Measurements from ENCODE around the gene ERG28.
"Not testable (repeated sequence)": the region's sequence is repeated elsewhere in the genome, so short reads cannot be mapped to it uniquely, and the experiment has no call there.

The ERG28 gene

GRCh38 chr14:75626863-75627262, 33.8 kb downstream of the ERG28 start:
- DNase-seq (ENCODE audit: extremely low read depth in 1 of 2, low read depth in 1 of 2), result no peak

GRCh38 chr14:75626396-75626795, 34.3 kb downstream of the ERG28 start:
- no peak for DNase-seq (ENCODE audit: extremely low read depth in 1 of 2, low read depth in 1 of 2)

DNA sequence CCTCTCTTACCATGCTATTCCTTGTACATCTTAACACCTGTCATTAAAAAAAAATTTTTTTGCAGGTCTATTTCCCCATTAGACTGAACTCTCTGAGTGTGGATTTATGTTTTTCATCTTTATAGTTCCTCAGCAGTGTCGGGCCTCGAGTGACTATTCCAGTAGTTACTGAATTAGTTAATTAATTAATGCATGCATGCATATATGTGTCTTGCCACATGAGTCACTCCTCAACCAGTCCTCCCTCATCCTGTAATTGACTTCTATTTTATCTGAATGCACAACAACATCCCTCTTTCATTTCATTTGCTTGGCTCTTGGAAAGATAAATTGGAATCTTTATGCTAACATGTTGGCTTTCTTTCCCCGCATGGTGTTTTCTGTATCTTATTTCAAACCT, 35.6 kb downstream of the ERG28 start:
- no peak for DNase-seq (ENCODE audit: extremely low read depth in 1 of 2, low read depth in 1 of 2)

DNA sequence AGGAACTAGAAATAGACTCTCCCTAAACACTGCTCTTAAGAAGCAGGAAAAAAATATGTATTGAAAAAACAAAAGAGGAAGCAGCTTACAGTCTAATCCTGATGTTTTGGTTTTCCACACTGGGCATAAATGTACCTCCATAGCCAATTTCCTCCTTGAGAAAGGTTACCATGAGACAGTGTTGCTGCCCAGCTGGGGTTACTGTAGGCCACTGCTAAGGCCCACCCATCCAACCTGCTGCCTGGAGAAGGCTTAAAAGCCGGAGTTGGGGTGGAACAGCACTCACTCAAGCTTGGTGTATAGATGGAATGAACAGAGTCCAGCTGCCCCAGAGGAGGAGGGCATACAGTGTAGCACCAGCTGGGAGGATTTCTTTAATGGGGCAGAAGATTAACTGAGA, 41.1 kb downstream of the ERG28 start:
- DNase-seq (ENCODE audit: extremely low read depth in 1 of 2, low read depth in 1 of 2), result no peak

DNA sequence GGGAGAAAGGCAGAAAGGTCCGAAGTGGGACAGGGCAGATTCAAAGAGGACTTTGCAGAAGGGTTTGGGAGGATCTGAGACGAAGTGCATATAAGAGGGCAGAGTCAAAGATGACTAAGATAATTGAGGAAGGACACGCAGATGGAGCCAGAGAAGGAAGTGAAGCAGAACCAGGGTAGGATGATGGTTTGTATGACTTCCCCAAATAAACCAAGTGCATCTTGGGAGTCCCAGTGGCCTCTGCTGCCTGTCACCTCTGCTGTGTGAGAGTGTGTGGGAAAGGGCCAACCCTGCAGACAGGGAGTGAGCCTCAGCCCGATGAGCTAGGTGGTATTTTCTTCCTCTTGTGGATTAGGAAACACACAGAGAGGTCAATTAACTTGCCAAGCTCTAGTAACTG, 45.5 kb downstream of the ERG28 start:
- DNase-seq (ENCODE audit: extremely low read depth in 1 of 2, low read depth in 1 of 2), result no peak

GRCh38 chr14:75614179-75614578, 46.5 kb downstream of the ERG28 start:
- no peak for DNase-seq (ENCODE audit: extremely low read depth in 1 of 2, low read depth in 1 of 2)

DNA sequence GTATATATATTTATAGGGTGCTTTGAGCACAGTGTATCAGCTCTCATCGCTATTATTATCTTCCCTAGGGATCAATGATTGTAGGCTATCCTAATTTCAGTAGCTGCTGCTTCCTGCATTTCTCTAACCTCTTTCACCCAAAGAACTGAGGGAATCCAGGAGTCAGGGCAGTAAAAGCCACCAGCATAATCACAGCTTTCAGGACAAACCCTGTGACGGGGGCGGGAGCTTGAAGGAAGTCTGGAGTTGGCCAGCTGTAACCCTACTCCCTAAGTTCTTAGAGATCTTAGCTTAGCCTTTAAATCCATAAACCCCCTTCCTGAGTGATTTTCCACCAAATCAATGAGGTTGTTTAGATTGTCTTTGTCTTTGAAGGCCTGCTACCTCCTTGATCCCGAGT, 48.5 kb downstream of the ERG28 start:
- DNase-seq (ENCODE audit: extremely low read depth in 1 of 2, low read depth in 1 of 2), result no peak

DNA sequence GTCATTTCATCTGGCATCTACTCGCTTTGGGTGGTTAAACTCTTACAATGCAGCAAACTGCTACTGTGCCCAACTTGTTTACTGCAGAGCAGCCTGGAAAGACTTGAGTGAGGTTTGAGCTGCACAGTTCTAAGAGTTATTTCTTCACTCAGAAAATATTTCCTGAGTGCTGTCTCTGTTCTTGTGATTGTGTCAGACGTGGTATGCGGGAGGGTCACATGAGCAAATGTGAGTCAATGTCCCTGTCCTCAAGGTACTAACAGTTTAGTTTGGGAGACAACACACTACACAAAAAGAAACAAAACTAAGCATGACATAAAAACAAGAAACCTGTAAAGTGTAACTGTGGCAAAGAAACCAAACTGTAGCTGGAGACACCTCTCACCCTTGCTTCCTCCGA, 49.8 kb downstream of the ERG28 start:
- no peak for DNase-seq (ENCODE audit: extremely low read depth in 1 of 2, low read depth in 1 of 2)

- DNase-seq (ENCODE audit: extremely low read depth in 1 of 2, low read depth in 1 of 2), result no peak
These were observed 50.8 kb downstream of the ERG28 start for GRCh38 chr14:75609606-75610475.

GRCh38 chr14:75609116-75609515, 51.6 kb downstream of the ERG28 start:
- DNase-seq (ENCODE audit: extremely low read depth in 1 of 2, low read depth in 1 of 2), result no peak

DNA sequence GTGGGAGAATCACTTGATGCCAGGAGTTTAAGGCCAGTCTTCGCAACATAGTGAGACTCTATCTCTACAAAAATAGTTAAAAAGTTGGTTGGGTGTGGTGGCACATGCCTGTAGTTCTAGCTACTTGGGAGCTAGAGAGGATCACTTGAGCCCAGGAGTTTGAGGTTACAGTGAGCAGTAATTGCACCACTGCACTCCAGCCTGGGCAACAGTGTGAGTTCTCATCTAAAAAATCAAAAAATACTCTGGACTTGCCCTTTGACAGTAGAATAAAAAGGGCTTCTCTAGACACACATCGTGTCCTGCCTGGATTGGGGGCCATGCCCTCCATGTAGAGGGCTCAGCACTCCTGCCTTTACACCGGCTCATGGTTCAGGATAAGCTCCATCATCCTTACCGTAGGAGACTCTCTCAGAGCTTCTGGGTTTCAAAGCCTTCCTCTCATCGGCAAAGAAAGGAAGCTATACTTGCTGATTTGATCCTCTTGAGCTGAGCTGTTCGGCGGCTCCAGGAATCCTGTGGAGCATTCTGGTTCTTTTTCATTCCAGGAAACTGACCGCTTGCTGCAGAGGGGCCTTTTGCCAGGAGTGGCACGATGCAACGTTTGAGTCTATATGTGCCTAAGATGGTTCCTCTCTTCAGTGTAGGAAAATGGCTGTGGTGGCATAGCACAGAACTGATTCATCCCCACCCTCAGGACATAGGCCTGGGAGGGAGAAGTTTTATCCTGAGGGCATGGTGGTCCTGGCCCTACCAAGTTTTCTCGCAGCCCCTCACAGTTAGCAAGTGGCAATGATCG, 52.6 kb downstream of the ERG28 start:
- DNase-seq (ENCODE audit: extremely low read depth in 1 of 2, low read depth in 1 of 2), result no peak

DNA sequence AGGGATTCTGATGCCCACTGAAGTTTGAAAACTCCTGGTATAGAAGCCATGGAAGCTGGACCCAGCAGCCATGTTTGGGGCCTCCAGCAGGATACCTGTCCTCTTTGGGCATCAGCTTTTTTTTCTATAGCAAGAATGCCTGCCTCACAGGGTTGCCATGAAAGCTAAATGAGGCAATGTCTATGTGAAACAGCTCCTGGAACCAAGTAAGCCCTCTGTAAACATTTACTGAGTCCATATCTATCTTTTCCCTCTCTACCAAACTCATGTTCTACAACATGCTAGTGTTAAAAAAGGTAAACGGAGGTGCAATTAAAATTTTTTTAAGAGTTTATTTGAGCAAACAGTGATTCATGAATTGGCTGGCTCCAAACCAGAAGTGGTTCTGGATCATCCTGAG, 53.6 kb downstream of the ERG28 start:
- DNase-seq (ENCODE audit: extremely low read depth in 1 of 2, low read depth in 1 of 2), result no peak

GRCh38 chr14:75605916-75606315, 54.8 kb downstream of the ERG28 start:
- DNase-seq (ENCODE audit: extremely low read depth in 1 of 2, low read depth in 1 of 2), result no peak

GRCh38 chr14:75604979-75605851, 55.5 kb downstream of the ERG28 start:
- DNase-seq (ENCODE audit: extremely low read depth in 1 of 2, low read depth in 1 of 2), result no peak

- no peak for DNase-seq (ENCODE audit: extremely low read depth in 1 of 2, low read depth in 1 of 2)
These were observed 58.2 kb downstream of the ERG28 start for GRCh38 chr14:75602503-75602902.

DNA sequence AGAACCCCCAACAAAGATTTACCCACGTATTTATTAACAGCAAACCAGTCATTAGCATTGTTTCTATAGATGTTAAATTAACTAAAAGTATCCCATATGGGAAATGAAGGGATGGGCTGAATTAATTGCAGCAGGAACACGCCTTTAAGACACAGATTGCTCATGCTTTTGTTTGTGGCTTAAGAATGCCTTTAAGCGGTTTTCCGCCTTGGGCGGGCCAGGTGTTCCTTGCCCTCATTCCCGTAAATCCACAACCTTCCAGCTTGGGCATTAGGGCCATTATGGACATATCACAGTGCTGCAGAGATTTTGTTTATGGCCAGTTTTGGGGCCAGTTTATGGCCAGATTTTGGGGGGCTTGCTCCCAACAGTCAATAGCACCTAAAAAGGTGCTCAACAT, 59.6 kb downstream of the ERG28 start:
- DNase-seq (ENCODE audit: extremely low read depth in 1 of 2, low read depth in 1 of 2), result not testable (repeated sequence)

DNA sequence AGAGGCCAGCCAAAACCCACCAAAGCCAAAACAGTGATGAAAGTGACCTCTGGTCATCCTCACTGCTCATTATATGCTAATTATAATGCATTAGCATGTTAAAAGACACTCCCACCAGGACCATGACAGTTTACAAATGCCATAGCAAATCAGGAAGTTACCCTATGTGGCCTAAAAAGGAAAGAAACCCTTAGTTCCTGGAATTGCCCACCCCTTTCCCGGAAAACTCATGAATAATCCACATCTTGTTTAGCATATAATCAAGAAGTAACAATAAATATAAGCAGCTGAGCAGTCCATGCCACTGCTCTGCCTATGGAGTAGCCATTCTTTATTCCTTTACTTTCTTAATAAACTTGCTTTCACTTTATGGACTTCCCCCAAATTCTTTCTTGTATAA, 60.6 kb downstream of the ERG28 start:
- not testable (repeated sequence) for DNase-seq (ENCODE audit: extremely low read depth in 1 of 2, low read depth in 1 of 2)
